Peyer's patch (tissue), 4 donors: ENCODE data around the gene POLA1.

Source experiments
- CTCF ChIP-seq, 6 experiments: fragments of 450-650 bp in 4 of 6; fragments of 200-600 bp in 2 of 6; sonication (generic) in 1 of 6; IDR thresholded peaks; one replicate each; pipeline ENCODE4 v1.5.1; 2017 to 2019; ENCODE audit warnings: antibody characterized with exemption in 6 of 6, mild to moderate bottlenecking in 3 of 6, moderate library complexity in 1 of 6
- POLR2A ChIP-seq, 2 donors: fragments of 450-650 bp; IDR thresholded peaks; one replicate each; pipeline ENCODE4 v1.5.1; 2017; ENCODE audit warnings: antibody characterized with exemption in 2 of 2, mild to moderate bottlenecking in 2 of 2, moderate library complexity in 2 of 2

- no peak for TF ChIP-seq POLR2A (IDR thresholded peaks at IDR 0.05)
- TF ChIP-seq CTCF (IDR thresholded peaks at IDR 0.05): no peak
Measured at GRCh38 chrX:25010784-25011588, 317.3 kb downstream of the POLA1 start.
